CD14-positive monocyte (primary cell): Measurements from ENCODE around the gene ACTR3. TPM values are rescaled to one million over a fixed set of nuclear protein-coding genes. Genes with fewer than 3 reads are reported as not detected.

Source experiments
- DNase-seq, 3 donors: peaks; one replicate each; pipeline ENCODE4 v3.0.0-alpha.2; 2011 to 2022
- H2AFZ ChIP-seq: 2 replicates; pipeline ENCODE4 v1.6.0; 2012; ENCODE audit warnings: mild to moderate bottlenecking, low read depth, low read length, inconsistent platforms; ENCODE audit not compliant: insufficient read depth, poor library complexity, severe bottlenecking
- H3K27ac ChIP-seq, 2 donors: 1 replicate in 1 of 2; 2 replicates in 1 of 2; pipeline ENCODE4 v1.5.1; 2012 to 2013; ENCODE audit warnings: low read length in 2 of 2, control low read depth in 1 of 2, inconsistent platforms in 1 of 2, low read depth in 1 of 2, mild to moderate bottlenecking in 1 of 2
- H3K27me3 ChIP-seq, 2 donors: one replicate each; pipeline versions ENCODE4 v1.6.0 to v1.6.1; 2011 to 2013; ENCODE audit warnings: low read length in 2 of 2; ENCODE audit not compliant: control insufficient read depth in 2 of 2, insufficient read depth in 2 of 2
- H3K36me3 ChIP-seq, 2 donors: replicated peaks in 1 of 2; 1 replicate in 1 of 2; 2 replicates in 1 of 2; pipeline versions ENCODE4 v1.5.1 to v1.6.1; 2012 to 2013; ENCODE audit warnings: low read length in 2 of 2, control low read depth in 1 of 2, inconsistent platforms in 1 of 2, mild to moderate bottlenecking in 1 of 2; ENCODE audit not compliant: insufficient read depth in 2 of 2, control insufficient read depth in 1 of 2
- H3K4me1 ChIP-seq, 2 donors: 1 replicate in 1 of 2; 2 replicates in 1 of 2; pipeline versions ENCODE4 v1.5.1 to v1.6.1; 2012 to 2013; ENCODE audit warnings: low read length in 2 of 2, control low read depth in 1 of 2, inconsistent platforms in 1 of 2, mild to moderate bottlenecking in 1 of 2, moderate library complexity in 1 of 2; ENCODE audit not compliant: insufficient read depth in 2 of 2, control insufficient read depth in 1 of 2
- H3K4me2 ChIP-seq: replicated peaks from 2 replicates; pipeline ENCODE3; 2012; ENCODE audit warnings: low read length, moderate library complexity, mild to moderate bottlenecking; ENCODE audit not compliant: poor library complexity, severe bottlenecking; ENCODE audit errors: extremely low read depth
- H3K4me3 ChIP-seq, 3 experiments: fragments of 200-600 bp in 1 of 3; sonication (generic) in 1 of 3; replicated peaks in 1 of 3; 1 replicate in 2 of 3; 2 replicates in 1 of 3; pipeline ENCODE4 v1.5.1; 2011 to 2013; ENCODE audit warnings: low read length in 3 of 3, mild to moderate bottlenecking in 3 of 3, control low read depth in 2 of 3, low read depth in 2 of 3, inconsistent platforms in 1 of 3, moderate library complexity in 1 of 3
- H3K79me2 ChIP-seq: 2 replicates; pipeline ENCODE4 v1.6.0; 2012; ENCODE audit warnings: mild to moderate bottlenecking, control low read depth, inconsistent platforms, low read length, moderate library complexity; ENCODE audit not compliant: insufficient read depth
- H3K9ac ChIP-seq: 2 replicates; pipeline ENCODE4 v1.6.0; 2017; ENCODE audit warnings: low read length, mild to moderate bottlenecking; ENCODE audit not compliant: insufficient read depth, poor library complexity, severe bottlenecking
- H3K9me3 ChIP-seq, 2 donors: replicated peaks in 1 of 2; 1 replicate in 1 of 2; 2 replicates in 1 of 2; pipeline versions ENCODE4 v1.5.1 to v1.6.1; 2012 to 2013; ENCODE audit warnings: low read length in 2 of 2, control low read depth in 1 of 2; ENCODE audit not compliant: control insufficient read depth in 1 of 2, insufficient read depth in 1 of 2
- H4K20me1 ChIP-seq: 2 replicates; pipeline ENCODE4 v1.6.0; 2012; ENCODE audit warnings: mild to moderate bottlenecking, low read length, control low read depth, moderate library complexity; ENCODE audit not compliant: insufficient read depth
- H3K27ac Mint-ChIP-seq, 7 donors: one replicate each; pipeline ENCODE4 v1.8.0; 2020; ENCODE audit warnings: mild to moderate bottlenecking in 7 of 7, mixed read lengths in 7 of 7, moderate library complexity in 6 of 7, inconsistent platforms in 2 of 7
- H3K27me3 Mint-ChIP-seq, 3 donors: one replicate each; pipeline ENCODE4 v1.8.0; 2021 to 2022; ENCODE audit warnings: low read depth in 3 of 3, mild to moderate bottlenecking in 3 of 3, mixed read lengths in 3 of 3, moderate library complexity in 3 of 3, inconsistent platforms in 1 of 3
- H3K36me3 Mint-ChIP-seq, 2 donors: one replicate each; pipeline ENCODE4 v1.8.0; 2020; ENCODE audit warnings: mixed read lengths in 2 of 2, inconsistent platforms in 1 of 2, mild to moderate bottlenecking in 1 of 2
- H3K4me1 Mint-ChIP-seq: one replicate; pipeline ENCODE4 v1.8.0; 2020; ENCODE audit warnings: mild to moderate bottlenecking, mixed read lengths
- H3K4me3 Mint-ChIP-seq, 2 donors: one replicate each; pipeline ENCODE4 v1.8.0; 2020; ENCODE audit warnings: mild to moderate bottlenecking in 2 of 2, mixed read lengths in 2 of 2, moderate library complexity in 1 of 2
- H3K9me3 Mint-ChIP-seq, 7 donors: one replicate each; pipeline ENCODE4 v1.8.0; 2020 to 2022; ENCODE audit warnings: mixed read lengths in 7 of 7, mild to moderate bottlenecking in 6 of 7, moderate library complexity in 6 of 7, inconsistent platforms in 2 of 7
- WGBS: methylation state at CpG from one replicate; pipeline ENCODE4 v1.1.5; 2013; ENCODE audit warnings: missing lambda C conversion rate; ENCODE audit not compliant: insufficient coverage; 5-methylcytosine and 5-hydroxymethylcytosine counted together
- intact Hi-C, 2 donors: fragments of 100-400 bp; cut with micrococcal nuclease; formaldehyde crosslinking; loops; one replicate each; pipeline versions ENCODE4 v1.15.0 to v1.15.1; 2023
- polyA plus RNA-seq, 3 donors: library from polyadenylated mRNA; depleted of rRNA in 1 of 3; unstranded in 2 of 3; stranded (reverse) in 1 of 3; fragments of 300-500 nt in 2 of 3; fragments of >200 nt in 1 of 3; fragmentation: Illumina TruSeq in 2 of 3; gene quantifications; 1 replicate in 2 of 3; 2 replicates in 1 of 3; pipeline ENCODE4 v1.2.3, GENCODE V29; 2012 to 2021
- small RNA-seq: library from RNA; depleted of rRNA; stranded (forward); fragments of <200 nt; gene quantifications from one replicate; pipeline ENCODE3, GENCODE V24; 2012; ENCODE audit warnings: low read depth; ENCODE audit not compliant: insufficient read length
- TF ChIP-seq, protein P1 (sequence below): fragments of 200-600 bp; IDR thresholded peaks from one replicate; pipeline ENCODE4 v1.8.0; 2022; ENCODE audit warnings: antibody characterized with exemption, mild to moderate bottlenecking

Gene ACTR3
- polyA plus RNA-seq, 3 donors, result 103 to 557 (median 464) TPM

DNA sequence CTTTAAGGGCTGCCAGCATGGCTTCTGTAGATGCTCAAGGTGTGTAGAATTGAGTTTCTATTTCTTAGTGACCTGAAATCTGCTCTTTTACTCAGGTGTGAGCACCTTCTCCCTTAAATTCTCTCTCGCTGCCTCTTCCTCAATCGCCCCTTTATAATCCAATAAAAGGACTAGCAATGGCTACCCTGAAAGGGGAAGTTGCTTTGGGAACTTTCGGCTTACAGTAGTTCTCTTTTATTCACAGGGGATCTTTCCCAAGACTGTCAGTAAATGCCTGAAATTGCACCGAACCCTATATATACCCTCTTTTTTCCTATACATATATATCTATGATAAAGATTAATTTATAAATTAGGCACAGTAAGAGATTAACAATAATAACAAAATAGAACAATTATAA lies 121.8 kb downstream of the ACTR3 start:
- TF ChIP-seq, protein P1, sequence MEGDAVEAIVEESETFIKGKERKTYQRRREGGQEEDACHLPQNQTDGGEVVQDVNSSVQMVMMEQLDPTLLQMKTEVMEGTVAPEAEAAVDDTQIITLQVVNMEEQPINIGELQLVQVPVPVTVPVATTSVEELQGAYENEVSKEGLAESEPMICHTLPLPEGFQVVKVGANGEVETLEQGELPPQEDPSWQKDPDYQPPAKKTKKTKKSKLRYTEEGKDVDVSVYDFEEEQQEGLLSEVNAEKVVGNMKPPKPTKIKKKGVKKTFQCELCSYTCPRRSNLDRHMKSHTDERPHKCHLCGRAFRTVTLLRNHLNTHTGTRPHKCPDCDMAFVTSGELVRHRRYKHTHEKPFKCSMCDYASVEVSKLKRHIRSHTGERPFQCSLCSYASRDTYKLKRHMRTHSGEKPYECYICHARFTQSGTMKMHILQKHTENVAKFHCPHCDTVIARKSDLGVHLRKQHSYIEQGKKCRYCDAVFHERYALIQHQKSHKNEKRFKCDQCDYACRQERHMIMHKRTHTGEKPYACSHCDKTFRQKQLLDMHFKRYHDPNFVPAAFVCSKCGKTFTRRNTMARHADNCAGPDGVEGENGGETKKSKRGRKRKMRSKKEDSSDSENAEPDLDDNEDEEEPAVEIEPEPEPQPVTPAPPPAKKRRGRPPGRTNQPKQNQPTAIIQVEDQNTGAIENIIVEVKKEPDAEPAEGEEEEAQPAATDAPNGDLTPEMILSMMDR, result no peak
- Mint-ChIP-seq H3K4me3 (no peak overlapping the region), H3K4me1 (peaks cover 12% of the 10 kb centered on the region), H3K27me3 (peaks cover 4 to 10% (median 5%) of the 10 kb centered on the region in 3 donors), H3K27ac (no peak overlapping the region), H3K36me3 (no peaks in the 10 kb centered on the region), H3K9me3 (peaks cover 0 to 6% (median 5%) of the 10 kb centered on the region in 7 donors)
- Histone ChIP-seq H3K4me2 (no peak overlapping the region), H3K79me2 (no peaks in the 10 kb centered on the region), H3K27ac (no peak overlapping the region), H4K20me1 (no peaks in the 10 kb centered on the region), H3K9me3 (no peaks in the 10 kb centered on the region), H2AFZ (no peak overlapping the region), H3K9ac (no peak overlapping the region), H3K4me3 (no peak overlapping the region), H3K36me3 (no peaks in the 10 kb centered on the region), H3K4me1 (no peaks in the 10 kb centered on the region), H3K27me3 (no peaks in the 10 kb centered on the region)
- no CpG with 5 or more reads among the region's 4 CpGs for WGBS
- DNase-seq, result peak; percentile 25 to 67 (median 64)
- intact Hi-C loops, result no loop called here

Small RNAs within 50 kb of the gene (small RNA-seq; reads per million reads assigned to genes)
- gene RF00012, result not detected

Other genes starting within 250 kb of the ACTR3 start
- 10 to 100 TPM; 11.7 to 18.2 (median 13.6) TPM for gene SLC35F5, start 133.4 kb upstream of the ACTR3 start, polyA plus RNA-seq